ENCODE results near the gene DKK3.

DNA sequence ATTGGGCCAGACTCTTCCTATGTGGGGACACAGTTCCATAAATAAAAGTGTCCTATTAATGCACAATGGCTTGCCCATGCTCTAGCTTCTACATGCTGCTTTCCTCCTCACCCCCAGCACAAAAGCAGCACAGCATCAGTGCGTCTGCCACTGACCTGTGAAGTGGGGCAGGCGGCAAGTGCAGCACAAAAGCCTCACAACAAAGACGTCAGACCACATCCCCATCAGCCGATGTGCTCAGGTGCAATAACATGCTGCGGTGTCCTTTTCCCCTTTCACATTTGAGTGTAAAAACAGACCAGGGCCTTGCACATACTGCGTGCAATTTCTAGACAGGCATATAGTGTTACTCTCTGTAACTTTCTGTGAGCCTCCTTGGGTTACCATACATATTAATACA is 12.8 kb downstream of the DKK3 start:
- TF ChIP-seq POLR2A (IDR thresholded peaks at IDR 0.05), result no peak
- TF ChIP-seq, protein P1, sequence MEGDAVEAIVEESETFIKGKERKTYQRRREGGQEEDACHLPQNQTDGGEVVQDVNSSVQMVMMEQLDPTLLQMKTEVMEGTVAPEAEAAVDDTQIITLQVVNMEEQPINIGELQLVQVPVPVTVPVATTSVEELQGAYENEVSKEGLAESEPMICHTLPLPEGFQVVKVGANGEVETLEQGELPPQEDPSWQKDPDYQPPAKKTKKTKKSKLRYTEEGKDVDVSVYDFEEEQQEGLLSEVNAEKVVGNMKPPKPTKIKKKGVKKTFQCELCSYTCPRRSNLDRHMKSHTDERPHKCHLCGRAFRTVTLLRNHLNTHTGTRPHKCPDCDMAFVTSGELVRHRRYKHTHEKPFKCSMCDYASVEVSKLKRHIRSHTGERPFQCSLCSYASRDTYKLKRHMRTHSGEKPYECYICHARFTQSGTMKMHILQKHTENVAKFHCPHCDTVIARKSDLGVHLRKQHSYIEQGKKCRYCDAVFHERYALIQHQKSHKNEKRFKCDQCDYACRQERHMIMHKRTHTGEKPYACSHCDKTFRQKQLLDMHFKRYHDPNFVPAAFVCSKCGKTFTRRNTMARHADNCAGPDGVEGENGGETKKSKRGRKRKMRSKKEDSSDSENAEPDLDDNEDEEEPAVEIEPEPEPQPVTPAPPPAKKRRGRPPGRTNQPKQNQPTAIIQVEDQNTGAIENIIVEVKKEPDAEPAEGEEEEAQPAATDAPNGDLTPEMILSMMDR (IDR thresholded peaks at IDR 0.05), result no peak

Measured in right lobe of liver (tissue), 4 donors.